Activated CD4-positive, alpha-beta T cell treated with anti-CD3 and anti-CD28 coated beads, Interleukin-2, amount 50 U/mL, for 16 hours (primary cell): ENCODE results near the gene SH3RF1.

Source experiments
- DNase-seq: peaks from one replicate; pipeline ENCODE4 v3.0.0-alpha.2; 2020

SH3RF1 gene

DNA sequence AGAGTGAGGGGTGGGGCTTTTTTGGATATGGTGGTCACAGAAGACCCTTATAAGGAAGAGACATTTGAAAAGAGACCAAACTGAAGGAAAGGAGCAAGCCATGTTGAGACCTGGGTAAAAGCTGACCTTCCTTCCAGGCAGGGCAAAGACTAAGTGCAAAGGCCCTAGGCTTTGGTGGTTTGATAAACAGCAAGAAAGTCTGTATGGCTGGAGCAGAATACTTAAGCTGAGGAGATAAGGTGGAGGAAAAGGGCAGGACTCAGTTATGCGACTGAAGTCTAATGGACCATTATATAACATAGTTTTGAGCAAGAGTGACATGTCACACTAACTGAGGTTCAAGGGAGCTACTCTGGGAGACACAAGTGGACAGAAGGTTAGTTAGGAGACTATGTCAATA lies 20.0 kb downstream of the SH3RF1 start:
- DNase-seq = no peak

DNA sequence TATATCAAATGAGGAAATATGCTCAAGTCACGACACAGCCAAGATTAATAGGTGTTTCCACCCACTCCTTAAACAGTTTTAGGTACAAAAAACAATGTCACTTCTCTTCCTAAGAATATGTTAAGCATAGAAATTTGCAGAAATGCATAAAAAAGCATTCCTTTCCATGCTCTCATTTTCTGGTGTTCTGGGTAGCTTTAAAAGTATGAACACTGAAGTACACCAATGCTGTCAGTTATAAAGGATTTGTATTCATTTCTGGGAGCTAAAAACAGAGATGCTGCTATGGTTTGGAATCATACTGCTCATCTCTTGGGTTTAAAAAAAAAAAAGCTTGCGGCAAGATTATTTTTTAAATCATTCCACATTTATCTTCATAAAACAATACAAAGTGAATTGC lies 20.8 kb downstream of the SH3RF1 start:
- no peak for DNase-seq

DNA sequence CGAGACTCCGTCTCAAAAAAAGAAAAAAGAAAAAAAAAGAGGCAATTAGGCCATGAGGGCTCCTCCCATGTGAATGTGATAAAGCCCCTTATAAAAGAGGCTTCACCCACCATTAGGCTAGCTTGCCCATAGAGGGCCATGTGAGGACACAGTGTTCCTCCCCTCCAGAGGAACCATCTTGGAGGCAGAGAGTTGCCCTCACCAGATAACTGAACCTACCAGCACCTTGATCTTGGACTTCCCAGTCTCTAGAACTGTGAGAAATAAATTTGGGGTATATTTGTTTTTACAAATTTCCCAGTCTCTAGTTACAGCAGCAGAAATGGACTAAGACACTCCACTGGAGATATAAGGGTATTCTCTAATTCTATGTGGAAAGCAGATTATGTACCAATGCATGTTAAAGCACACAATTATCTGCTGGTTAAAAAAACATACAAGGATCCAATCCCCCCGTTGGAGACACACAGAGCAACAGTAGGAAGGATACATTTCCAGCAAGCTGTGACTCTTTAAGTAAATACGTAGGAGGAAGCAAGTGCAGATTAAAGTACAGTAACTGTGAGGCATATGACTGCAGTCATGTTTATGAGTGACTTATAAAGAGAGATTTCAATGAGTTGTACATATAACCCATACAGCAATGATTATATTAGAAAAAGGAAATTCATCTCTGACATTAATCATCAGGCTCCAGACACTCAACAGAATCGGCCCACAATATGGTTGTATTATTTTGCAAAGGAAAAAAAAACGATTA lies 21.4 kb downstream of the SH3RF1 start:
- no peak for DNase-seq

DNA sequence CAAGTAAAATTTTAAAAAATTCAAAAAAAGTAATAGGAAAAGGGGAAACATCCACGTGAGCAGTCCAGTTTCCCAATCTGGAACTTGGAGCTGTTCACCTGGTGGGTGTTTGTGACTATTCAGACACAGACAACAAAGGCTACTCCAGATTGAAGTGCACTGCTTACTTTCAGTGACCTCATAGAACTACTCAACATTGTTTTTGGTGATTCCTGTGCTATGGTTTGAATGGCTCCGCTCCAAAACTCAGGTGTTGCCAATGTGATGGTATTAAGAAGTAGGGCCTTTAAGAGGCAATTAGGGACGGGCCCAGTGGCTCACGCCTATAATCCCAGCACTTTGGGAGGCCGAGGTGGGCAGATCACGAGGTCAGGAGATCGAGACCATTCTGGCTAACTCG lies 22.1 kb downstream of the SH3RF1 start:
- no peak for DNase-seq

DNA sequence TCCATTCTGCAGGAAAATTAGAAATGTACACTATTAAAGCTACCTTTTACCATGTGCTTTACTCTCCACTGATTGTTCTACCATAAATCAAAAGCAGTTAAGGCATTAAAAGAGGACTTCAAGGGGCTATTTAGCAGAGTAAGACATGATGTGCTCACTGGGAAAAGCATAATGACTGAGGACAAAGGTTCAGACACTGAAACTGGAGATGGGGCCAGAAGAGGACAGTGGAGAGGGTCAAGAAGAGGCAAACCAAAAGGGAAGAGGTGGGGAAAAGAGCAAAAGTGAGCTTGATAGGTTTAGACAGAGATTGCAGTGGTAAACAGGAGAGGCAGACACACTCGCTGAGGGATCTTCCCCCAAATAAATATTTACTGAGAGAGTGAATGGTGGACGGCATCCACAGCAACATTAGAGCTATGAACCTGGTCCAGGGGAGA lies 23.8 kb downstream of the SH3RF1 start:
- DNase-seq = no peak

DNA sequence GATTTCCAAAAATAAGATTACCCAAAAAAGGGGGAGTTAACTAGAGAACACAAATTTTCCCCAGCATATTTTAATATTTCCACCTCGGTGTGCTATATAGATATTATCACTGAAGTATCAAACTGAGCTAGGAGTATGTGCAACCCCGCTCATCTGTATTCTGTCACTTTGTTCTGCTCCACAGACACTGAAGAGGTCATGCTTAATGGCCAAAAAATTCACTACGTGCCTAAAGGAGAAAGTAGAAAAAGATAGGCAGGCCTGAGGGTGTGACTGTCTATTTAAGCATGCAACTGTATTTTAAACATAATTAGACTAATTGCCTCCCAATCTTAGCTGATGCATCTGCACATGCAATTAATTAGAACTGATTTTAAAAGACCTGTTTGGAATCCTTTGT lies 24.5 kb downstream of the SH3RF1 start:
- no peak for DNase-seq

DNA sequence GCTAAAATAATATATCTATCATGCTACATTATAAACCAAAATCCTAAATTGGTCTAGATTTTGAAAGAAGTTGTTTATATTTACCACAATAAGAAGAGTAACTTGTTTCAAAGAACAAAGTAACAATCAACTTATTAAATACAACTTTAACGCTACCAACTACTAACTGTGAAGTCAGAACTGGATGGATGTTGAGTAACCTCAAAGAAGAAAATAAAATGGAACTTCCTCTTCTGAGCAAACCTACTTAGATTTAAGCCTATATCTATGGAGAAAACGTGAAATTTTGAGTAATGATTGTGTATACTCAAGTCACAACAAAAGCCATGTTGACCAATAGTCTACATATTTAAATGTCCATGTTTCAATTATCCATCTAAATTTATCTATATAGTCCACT lies 25.7 kb downstream of the SH3RF1 start:
- no peak for DNase-seq

DNA sequence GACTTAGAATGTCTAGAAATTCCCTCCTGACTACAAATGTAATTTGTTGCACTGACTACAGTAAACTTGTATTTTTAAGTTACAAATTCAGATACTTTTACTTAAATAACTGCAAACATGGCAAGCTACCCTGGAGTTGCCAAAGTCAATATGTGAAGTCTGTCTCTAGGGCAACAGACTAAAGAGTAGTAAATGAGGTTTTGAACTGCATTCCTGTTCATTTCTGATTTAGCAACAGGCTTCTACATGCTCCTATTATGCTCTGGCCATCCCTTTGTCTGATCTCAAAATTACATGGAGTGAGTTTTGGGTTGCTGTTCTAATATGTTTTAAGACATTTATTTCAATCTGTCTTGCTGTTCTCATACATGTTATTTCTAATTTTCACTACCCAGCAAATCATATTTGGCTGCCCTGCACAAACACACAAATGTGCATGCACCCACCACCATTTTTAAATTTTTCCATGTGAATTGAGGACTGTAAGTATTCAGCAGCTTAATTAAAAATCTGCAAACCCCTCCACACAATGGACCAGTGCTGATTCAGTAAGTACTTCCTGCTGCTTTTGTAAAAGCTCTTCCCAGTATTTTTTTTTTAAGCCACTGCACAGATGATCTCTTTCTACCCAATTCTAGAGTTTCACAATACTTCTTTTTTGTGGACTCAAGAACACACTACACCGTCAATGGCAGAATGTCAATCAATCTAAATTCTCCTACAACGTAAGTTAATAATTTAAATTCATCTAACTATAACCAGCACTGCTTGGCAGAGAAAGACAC lies 26.7 kb downstream of the SH3RF1 start:
- DNase-seq = no peak

DNA sequence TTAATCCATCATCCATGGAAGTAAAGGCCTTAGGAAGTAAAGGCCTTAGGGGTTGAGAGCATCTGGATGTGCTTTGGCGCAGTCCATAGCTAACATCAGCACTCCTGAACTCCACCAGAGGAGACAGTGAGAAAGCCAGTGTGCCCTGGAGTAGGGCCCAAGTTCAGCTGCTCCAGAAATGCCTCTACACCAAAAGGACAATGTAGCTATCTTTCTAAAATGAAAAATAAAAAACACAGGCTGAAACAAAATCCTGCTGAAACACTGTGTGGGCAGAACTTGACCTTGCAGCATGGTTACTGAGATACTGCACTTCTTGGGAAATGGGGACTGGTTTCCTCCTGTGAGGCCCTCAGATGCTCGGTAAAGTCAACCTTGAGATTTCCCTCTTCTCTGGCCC lies 29.3 kb downstream of the SH3RF1 start:
- DNase-seq = no peak

DNA sequence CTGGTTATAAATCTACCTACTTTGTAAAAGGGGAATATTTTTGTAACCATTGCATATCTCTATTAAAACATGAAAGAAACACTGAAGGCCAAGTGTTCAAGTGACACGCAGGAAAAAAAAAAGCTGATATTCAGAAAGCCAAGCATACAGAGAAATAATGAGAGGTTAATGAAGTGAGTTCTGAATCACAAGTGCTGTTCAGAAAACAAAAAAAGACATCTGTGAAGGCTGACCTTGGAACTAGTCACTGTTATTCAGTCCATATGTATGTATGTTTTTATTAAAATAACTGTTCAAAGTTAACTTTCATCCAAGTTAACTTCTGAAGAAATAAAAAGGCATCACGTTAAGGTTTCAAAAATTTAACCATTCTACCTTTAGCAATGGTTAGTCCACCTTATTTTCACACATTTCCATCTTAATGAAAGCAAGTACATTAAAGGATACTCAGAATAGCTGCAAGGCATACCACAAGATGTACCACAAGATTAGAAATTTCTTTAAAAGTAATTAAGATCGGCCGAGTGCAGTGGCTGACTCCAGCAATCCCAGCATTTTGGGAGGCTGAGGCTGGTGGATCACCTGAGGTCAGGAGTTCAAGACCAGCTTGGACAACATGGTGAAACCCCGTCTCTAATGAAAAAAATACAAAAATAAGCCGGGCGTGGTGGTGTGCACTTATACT lies 31.4 kb downstream of the SH3RF1 start:
- DNase-seq = no peak

DNA sequence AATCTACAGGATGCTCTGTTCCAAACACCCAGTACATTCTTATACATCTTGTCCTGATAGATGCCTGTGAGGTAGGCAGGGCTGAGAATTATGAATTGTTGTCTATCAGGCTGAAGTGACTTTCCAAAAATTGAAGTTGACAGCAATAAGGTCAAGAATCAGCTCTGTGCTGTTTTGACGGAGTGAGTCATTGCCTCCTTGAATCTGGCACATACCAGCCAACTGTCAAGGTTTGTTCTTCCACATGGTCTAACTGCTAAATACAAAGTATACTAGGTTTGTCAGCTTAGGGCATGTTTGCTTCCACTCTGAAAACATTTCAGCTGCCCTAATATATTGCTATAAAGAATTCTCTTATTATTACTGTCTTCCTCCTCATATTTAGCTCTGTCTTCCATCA lies 32.3 kb downstream of the SH3RF1 start:
- DNase-seq = no peak

DNA sequence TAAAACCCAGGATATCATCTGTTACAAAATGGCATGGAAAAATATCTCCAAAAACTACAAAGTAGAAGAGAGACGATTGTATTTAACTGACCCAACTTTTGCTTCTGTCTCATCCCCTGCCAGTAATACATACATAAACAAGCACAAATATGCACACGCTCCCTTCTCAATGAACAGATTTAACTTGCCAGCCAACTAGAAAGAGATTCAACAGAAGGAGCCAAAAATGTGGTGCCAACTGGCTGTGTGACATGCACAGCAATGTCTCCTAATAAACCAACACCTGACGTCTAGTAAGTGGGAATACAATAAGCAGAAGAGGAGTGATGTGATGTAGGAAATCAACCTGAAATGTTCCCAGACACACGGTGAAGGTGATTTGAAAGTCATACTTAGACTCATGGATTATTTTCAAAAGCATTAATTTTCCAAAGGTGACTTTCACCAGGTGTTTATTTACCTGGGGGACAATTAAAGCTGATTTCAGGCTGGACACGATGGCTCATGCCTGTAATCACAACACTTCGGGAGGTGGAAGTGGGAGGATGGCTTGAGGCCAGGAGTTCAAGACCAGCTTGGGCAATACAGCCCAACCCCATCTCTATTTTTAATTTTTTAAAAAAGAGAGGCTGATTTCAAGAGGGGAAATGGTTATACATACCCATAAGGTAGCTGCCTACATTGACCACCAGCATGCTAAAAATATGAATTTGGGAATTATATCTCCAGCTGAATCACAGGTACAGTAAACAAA lies 33.7 kb downstream of the SH3RF1 start:
- DNase-seq = no peak

DNA sequence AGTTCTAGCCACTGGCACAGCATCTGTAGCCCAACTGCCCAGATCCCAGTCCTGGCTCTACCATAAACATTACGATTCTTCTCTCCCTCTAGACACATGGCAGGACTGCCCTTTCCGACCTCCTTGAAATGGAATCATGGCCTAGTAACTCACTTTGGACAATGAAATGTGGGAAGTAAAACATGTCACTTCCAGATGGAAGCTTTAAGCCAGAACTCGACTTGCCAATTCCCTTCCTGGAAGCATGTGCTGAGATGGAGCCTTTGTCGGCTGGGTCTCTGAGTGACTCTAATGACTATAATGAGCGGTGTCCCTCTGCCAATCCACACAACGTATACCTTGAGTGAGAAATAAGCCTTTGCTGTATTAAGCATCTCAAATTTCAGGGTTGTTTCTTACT lies 34.7 kb downstream of the SH3RF1 start:
- DNase-seq = no peak

DNA sequence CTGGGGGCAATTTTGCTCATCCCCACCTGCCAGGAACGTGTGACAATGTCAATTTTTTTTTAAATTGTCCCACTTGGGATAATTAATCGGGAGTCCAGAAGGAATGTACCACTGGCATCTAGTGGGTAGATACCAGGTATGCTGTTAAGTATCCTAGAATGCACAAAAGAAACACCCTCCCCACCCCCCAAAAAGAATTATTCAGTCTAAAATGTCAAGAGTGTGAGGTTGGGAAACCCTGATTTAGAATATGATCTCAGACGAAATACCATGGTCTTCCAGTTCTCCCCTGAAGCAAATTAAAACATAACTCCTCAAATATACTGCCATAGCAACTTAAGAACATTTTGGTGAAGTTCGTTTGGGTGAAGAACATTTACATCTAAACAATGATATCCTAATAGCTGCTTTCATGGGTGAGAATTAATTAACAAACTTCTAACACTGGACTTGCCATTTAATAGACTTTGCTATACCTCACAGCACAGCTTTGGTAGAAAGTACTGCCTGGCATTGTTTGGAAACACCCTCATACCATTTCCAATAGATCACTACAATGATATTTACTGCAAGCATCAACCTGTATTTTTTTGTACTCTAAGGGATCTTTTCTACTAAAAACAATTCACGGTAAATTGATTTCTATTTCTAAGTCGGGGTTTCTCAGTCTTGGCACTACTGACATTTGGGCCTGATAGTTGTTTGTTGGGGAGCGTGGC lies 36.5 kb downstream of the SH3RF1 start:
- DNase-seq = no peak

DNA sequence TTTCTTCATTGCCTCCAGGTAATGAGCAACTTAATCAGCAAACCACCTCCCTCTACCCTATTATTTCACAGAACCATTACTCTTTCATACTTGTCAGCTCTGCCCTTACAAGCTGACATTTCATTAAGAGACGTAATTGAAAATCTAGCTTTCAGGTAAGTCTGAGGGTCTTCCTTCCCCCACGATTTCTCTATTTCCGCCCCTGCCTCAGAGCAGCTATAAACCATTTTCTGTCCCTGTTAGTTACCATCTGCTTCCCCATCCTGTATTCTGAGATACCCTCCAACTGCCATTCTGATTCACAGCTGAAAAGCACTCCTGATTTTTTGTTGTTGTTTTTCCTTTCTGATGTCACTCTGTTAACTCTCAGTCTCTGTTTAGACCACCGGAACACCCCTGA lies 37.1 kb downstream of the SH3RF1 start:
- no peak for DNase-seq

DNA sequence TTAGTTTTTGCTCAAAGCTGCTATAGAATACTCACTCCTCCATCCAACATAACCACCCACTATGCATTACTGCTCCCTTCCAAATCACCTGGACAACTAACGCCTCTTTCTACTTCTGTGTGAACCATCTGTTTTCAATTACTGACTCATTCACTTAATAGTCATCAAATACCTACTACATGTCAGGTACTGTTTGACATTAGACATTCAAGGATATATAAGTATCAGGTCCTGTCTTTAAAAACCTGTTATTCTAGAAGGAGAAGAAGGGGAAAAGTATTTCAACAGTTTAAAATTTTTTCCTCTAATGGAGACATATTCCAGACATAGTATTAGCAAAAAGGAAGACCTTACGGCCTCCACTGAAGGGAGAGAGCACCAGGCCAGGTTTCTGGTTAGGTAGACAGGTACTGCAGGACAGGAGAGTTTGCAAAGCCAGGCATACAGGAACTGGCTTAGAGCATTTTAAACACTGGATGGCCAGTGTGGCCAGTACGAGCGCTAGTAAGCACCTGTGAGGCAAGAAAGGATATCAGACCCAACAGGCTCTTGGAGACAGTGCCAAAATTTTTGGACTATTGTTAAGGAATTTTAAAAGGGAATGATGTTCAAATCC lies 39.0 kb downstream of the SH3RF1 start:
- DNase-seq = no peak

DNA sequence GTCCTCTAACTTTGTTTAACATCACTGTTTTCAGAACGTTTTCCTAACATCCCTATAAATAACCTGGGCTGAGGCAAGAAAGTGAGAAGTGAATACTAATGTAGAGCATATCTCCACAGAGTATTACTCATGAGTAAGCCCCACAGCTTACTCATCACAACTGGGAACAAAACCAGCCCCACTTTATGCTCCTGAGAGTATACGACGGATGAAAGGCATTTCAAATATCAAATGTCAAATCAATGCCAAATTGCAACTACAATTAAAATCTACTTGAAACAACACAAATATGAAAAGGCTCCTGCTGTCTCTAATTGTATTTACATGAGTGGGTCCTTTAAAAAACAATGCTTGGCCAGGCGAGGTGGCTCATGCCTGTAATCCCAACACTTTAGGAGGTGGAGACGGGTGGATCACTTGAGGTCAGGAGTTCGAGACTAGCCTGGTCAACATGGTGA lies 41.2 kb downstream of the SH3RF1 start:
- no peak for DNase-seq

DNA sequence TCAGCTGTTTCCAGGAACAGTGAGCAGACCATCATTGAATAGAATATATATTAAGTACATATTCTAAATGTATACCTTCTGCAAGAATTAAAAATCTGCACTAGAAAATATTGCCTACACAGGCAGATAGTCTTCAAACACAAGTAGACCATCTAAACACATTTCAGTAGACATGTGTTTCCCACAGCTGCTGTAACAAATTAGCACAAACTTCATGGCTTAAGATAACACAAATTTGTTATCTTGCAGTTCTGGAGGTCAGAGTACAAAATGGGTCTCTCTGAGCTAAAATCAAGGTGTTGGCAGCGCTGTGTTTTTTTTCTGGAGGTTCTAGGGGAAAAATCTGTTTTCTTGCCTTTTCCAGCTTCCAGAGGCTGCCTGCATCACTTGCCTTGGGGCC lies 42.7 kb downstream of the SH3RF1 start:
- DNase-seq = no peak

DNA sequence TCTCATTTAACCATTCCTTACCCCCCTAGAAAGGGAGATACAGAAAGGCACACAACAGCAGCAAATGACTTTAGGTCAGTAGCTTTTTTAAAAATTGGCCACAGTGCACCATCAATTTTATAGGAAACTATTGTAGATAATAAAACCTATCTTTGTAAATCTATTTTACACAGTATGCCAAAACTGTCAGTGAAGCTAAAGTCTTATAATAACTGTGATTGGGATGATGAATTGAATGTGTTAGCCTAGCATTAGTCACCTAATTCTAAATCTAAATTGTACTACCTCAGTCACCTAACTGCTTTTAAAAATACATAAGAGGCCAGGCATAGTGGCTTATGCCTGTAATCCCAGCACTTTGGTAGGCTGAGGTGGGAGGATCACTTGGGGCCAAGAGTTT lies 44.2 kb downstream of the SH3RF1 start:
- DNase-seq = no peak

DNA sequence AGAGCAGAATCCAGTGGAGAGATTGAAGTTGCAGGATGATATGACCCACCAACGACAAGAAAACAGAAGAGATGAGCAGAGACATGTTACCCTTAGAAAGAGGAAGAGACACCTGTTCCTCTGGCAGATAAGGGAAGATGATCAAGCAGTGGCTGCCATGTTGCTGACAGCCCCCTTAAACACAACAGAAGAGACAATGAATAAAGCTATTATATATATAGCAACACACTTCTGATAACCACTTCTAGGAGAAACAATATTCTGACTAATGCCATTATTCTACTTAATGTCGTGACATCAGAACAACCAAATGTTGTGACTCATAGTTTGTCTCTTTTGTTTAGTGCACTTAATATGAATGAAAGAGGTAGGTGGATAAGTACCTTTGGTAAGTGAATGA lies 44.9 kb downstream of the SH3RF1 start:
- no peak for DNase-seq

DNA sequence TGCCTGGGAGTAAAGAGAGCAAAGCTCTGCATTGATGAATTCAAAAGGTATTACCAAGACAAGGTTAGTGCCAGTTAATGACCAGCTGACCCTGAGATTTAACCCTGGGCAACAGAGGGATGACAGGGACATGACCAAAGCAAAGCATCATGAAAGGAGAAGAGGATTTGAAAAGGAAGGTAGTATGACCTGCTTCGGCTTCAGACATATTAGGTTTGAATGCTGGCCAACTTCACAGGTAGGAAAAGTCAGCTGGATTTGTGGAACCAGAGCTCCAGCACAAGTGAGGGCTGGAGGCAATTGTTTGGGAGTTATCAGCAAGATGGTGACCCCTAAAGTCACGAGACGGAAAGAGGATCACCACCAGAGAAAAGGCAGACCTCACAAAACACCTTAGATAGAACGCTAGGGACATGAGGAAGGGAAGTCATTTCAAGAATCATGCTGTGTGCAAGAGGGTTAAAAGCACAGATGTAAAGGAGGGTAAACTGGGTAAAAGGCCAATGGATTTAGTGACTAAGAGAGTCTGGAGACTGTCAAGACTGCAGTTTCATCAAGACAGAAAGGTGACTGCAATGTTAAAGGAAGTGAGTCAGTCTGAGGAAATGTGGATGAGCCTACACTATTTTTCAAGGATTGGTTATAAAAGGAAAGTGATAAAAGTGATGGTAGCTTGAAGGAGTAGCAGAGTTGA lies 45.6 kb downstream of the SH3RF1 start:
- peak; percentile 4 for DNase-seq
